IMR-90 (cell line): ENCODE measurements around the gene CAPRIN1. TPM values are rescaled to one million over a fixed set of nuclear protein-coding genes. Genes with fewer than 3 reads are reported as not detected.

Source experiments
- polyA plus RNA-seq, 3 experiments: library from polyadenylated mRNA; depleted of rRNA; stranded (reverse); fragments of >200 nt; gene quantifications; 2 replicates each; pipeline ENCODE4 v1.2.3, GENCODE V29; 2012; ENCODE audit warnings: low replicate concordance in 1 of 3
- total RNA-seq: library from RNA; depleted of rRNA; stranded (reverse); fragments of >200 nt; gene quantifications from 2 replicates; pipeline ENCODE4 v1.2.3, GENCODE V29; 2012; rRNA removed

The CAPRIN1 gene
- total and polyA plus RNA-seq, 2 of the 4 experiments (the other 2 are of a cell fraction): 127 to 253 TPM

Other genes with a start within 250 kb of the CAPRIN1 start
- gene LMO2, start 159.7 kb upstream of the CAPRIN1 start, total RNA-seq: not detected in 2 replicates
- gene LMO2, start 159.7 kb upstream of the CAPRIN1 start, polyA plus RNA-seq (2012; rRNA removed): 0.04 TPM in 1 of 2 replicates, not detected in the other
- gene NAT10, start 53.9 kb downstream of the CAPRIN1 start, total RNA-seq: 31.9 and 34.8 TPM in 2 replicates
- 28.0 and 28.1 TPM in 2 replicates for gene NAT10, start 53.9 kb downstream of the CAPRIN1 start, polyA plus RNA-seq (2012; rRNA removed)